Central memory CD8-positive, alpha-beta T cell (primary cell): ENCODE results near the gene NEK5.

Experiments used
- ATAC-seq: fragments of 150-1000 bp; cut with Tn5 transposase; replicated peaks from 2 replicates; pipeline ENCODE4 v1.10.0; 2022; ENCODE audit warnings: mild to moderate bottlenecking, moderate FRiP score, moderate number of reproducible peaks; ENCODE audit not compliant: poor library complexity, severe bottlenecking; ENCODE audit errors: extremely low read depth
- DNase-seq, 2 donors: peaks; one replicate each; pipeline ENCODE4 v3.0.0; 2021; ENCODE audit warnings: low spot score in 2 of 2
- H3K27ac Mint-ChIP-seq: one replicate; pipeline ENCODE4 v1.8.0; 2022; ENCODE audit warnings: low read depth, mild to moderate bottlenecking, moderate library complexity, mixed read lengths
- H3K27me3 Mint-ChIP-seq: one replicate; pipeline ENCODE4 v1.8.0; 2022; ENCODE audit warnings: mixed read lengths
- H3K36me3 Mint-ChIP-seq: one replicate; pipeline ENCODE4 v1.8.0; 2022; ENCODE audit warnings: mild to moderate bottlenecking, moderate library complexity, mixed read lengths; ENCODE audit not compliant: insufficient read depth
- H3K4me1 Mint-ChIP-seq: one replicate; pipeline ENCODE4 v1.8.0; 2022; ENCODE audit warnings: mixed read lengths
- H3K4me3 Mint-ChIP-seq: one replicate; pipeline ENCODE4 v1.8.0; 2022; ENCODE audit warnings: mild to moderate bottlenecking, moderate library complexity, mixed read lengths
- H3K9me3 Mint-ChIP-seq: one replicate; pipeline ENCODE4 v1.8.0; 2022; ENCODE audit warnings: mixed read lengths

The NEK5 gene

GRCh38 chr13:52160506-52160905 is 31.6 kb upstream of the NEK5 start:
- no peak for ATAC-seq
- Mint-ChIP-seq H3K36me3 (peaks cover 1% of the 10 kb centered on the region), H3K4me1 (peaks cover 25% of the 10 kb centered on the region), H3K27me3 (no peaks in the 10 kb centered on the region), H3K27ac (no peak overlapping the region), H3K9me3 (no peaks in the 10 kb centered on the region), H3K4me3 (no peak overlapping the region)
- DNase-seq, result no peak

DNA sequence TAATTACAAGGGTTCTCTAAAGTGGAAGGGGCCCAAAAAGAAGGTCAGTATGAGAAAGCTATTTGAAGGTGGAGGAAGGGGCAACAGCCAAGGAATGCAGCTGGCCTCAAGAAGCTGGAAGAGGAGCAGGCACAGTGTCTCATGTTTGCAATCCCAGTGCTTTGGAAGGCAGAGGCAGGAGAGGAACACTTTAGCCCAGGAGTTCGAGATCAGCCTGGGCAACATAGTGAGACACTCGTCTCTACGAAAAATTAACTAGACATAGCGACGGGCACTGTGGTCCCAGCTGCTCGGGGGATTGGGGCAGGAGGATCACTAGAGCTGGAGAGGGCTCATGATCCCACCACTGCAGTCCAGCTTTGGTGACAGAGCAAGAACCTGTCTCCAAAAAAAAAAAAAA is 31.2 kb upstream of the NEK5 start:
- H3K4me3 Mint-ChIP-seq, result peak overlapping the region; percentile 76
- peak overlapping the region; percentile 35 for H3K27ac Mint-ChIP-seq
- H3K9me3 Mint-ChIP-seq, result no peaks in the 10 kb centered on the region
- no peak for ATAC-seq
- no peak for DNase-seq
- peaks cover 25% of the 10 kb centered on the region for H3K4me1 Mint-ChIP-seq
- no peaks in the 10 kb centered on the region for H3K27me3 Mint-ChIP-seq
- peaks cover 1% of the 10 kb centered on the region for H3K36me3 Mint-ChIP-seq

GRCh38 chr13:52159159-52159982 is 30.5 kb upstream of the NEK5 start, which contains the start of gene NEK3:
Gene NEK3 (minus strand): TSS chr13:52159597. CDS start chr13:52156191, 3,406 bp downstream.
- Mint-ChIP-seq H3K36me3 (peaks cover 1% of the 10 kb centered on the region), H3K27me3 (no peaks in the 10 kb centered on the region), H3K9me3 (no peaks in the 10 kb centered on the region), H3K4me1 (peaks cover 25% of the 10 kb centered on the region), H3K27ac (peak within 1 kb of the TSS; percentile 35), H3K4me3 (peak within 1 kb of the TSS; percentile 76)
- ATAC-seq (peak; percentile 67), DNase-seq (peak; percentile 33 to 34)

DNA sequence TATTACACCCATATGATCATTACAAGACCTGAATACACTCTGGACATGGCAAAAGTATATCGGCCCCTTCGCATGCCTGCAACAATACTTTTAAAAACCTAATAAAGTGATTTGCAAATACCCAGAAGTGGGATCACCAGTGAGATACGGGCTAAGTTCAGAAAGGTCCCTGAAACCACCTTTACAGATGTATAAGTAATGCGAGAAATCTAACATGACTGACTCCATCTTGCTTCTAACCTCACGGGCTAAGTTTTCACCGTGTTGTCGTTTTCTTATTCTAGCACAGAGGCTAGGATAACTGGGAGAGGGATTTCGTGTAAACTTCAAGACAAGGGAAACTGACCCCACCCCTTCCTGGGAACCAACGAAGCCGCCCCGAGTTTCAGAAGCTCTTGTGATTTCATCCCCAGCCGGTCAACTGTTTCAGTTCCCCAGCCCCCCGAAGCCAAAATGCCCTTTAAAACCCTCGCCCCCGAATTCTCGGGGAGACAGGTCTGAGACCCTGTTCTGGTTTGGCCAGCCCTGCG is 29.8 kb upstream of the NEK5 start:
- ATAC-seq, result peak; percentile 11
- H3K27ac Mint-ChIP-seq, result no peak overlapping the region
- H3K36me3 Mint-ChIP-seq, result peaks cover 1% of the 10 kb centered on the region
- no peaks in the 10 kb centered on the region for H3K9me3 Mint-ChIP-seq
- no peak for DNase-seq
- H3K27me3 Mint-ChIP-seq, result no peaks in the 10 kb centered on the region
- peak overlapping the region; percentile 76 for H3K4me3 Mint-ChIP-seq
- H3K4me1 Mint-ChIP-seq, result peaks cover 25% of the 10 kb centered on the region

DNA sequence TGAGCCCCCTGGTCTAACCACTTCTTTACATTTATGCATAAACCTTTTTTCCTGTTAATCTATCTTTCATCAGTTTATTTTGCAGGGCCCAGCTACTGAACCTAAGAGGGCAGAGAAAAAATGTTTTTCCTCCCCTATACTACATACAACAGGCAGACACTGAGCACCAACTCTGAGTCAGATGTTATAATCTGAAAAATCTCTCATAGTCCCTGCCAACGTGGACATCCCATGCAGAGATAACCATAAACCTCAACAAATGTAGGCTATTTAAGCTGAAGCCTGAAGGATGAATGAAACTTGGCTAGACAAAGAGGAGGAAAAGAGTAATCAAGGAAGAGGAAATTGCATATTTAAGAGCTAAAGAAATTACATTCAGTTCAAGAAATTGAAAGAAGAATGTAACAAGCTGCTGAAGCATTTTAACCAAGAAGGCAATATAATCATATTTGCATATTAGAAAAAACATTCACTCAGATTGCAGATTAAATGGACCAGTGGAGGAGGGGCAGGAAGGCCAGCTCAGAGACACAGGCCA is 27.9 kb upstream of the NEK5 start:
- DNase-seq, result no peak
- Mint-ChIP-seq H3K27me3 (no peaks in the 10 kb centered on the region), H3K4me1 (peaks cover 25% of the 10 kb centered on the region), H3K27ac (peak overlapping the region; percentile 0), H3K36me3 (no peaks in the 10 kb centered on the region), H3K9me3 (no peaks in the 10 kb centered on the region), H3K4me3 (no peak overlapping the region)
- no peak for ATAC-seq

DNA sequence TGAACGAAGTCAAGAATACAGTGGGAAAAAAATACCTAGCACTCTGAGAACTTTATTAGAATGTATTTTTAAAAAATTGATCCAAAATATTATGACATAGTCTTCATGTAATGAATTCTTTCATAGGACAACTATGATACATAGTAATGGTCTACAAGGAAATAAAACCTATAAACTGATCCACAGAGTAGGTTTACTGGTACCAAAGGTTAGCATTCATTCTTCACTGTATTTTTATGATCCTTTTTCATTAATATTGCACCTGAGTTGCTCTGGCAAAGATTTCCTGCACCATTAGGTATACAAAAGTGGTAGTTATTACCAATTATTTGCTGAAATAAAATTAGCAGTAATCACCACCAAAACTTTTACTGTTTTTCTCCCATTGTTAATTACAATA is 26.3 kb upstream of the NEK5 start:
- H3K9me3 Mint-ChIP-seq, result no peaks in the 10 kb centered on the region
- H3K36me3 Mint-ChIP-seq, result no peaks in the 10 kb centered on the region
- H3K27me3 Mint-ChIP-seq, result no peaks in the 10 kb centered on the region
- no peak overlapping the region for H3K27ac Mint-ChIP-seq
- DNase-seq, result no peak
- ATAC-seq, result no peak
- H3K4me3 Mint-ChIP-seq, result no peak overlapping the region
- peaks cover 25% of the 10 kb centered on the region for H3K4me1 Mint-ChIP-seq

GRCh38 chr13:52147225-52147624 is 18.4 kb upstream of the NEK5 start:
- no peak overlapping the region for H3K27ac Mint-ChIP-seq
- H3K4me1 Mint-ChIP-seq, result no peaks in the 10 kb centered on the region
- no peak for DNase-seq
- no peak overlapping the region for H3K4me3 Mint-ChIP-seq
- ATAC-seq, result no peak
- no peaks in the 10 kb centered on the region for H3K9me3 Mint-ChIP-seq
- no peaks in the 10 kb centered on the region for H3K27me3 Mint-ChIP-seq
- peaks cover 3% of the 10 kb centered on the region for H3K36me3 Mint-ChIP-seq

DNA sequence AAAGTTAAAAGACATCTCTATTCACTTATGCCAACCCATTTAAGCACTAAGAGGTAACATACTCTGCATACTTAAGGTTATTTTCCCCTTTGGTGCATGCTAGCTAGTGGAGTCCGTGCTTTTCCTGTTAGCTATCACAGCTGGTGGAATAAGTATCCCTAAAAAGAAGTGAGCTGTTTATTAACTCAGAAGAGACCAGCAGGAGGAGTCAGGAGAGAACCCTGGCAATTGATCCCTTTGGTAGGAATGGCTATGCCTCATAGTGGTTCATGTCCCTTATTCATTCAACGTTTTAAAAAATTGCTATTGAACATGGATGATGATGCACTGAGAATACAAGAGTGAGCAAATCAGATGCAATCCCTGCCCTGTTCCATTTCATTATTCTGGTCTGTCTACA is 12.4 kb upstream of the NEK5 start:
- H3K27ac Mint-ChIP-seq, result no peak overlapping the region

GRCh38 chr13:52137489-52137888 is 8.6 kb upstream of the NEK5 start:
- no peak for DNase-seq
- H3K36me3 Mint-ChIP-seq, result peaks cover 5% of the 10 kb centered on the region
- H3K9me3 Mint-ChIP-seq, result no peaks in the 10 kb centered on the region
- H3K27ac Mint-ChIP-seq, result no peak overlapping the region
- no peak for ATAC-seq
- no peaks in the 10 kb centered on the region for H3K27me3 Mint-ChIP-seq
- H3K4me3 Mint-ChIP-seq, result no peak overlapping the region
- no peaks in the 10 kb centered on the region for H3K4me1 Mint-ChIP-seq

More for the DNA sequence above, 12.4 kb upstream of the NEK5 start:
- peaks cover 4% of the 10 kb centered on the region for H3K36me3 Mint-ChIP-seq
- H3K4me1 Mint-ChIP-seq, result no peaks in the 10 kb centered on the region
- H3K4me3 Mint-ChIP-seq, result no peak overlapping the region
- DNase-seq (no peak), ATAC-seq (no peak)
- H3K27me3 Mint-ChIP-seq, result no peaks in the 10 kb centered on the region
- H3K9me3 Mint-ChIP-seq, result no peaks in the 10 kb centered on the region

GRCh38 chr13:52136763-52137162 is 7.9 kb upstream of the NEK5 start:
- H3K27ac Mint-ChIP-seq, result no peak overlapping the region
- H3K4me3 Mint-ChIP-seq, result no peak overlapping the region
- H3K36me3 Mint-ChIP-seq, result peaks cover 5% of the 10 kb centered on the region
- H3K9me3 Mint-ChIP-seq, result no peaks in the 10 kb centered on the region
- DNase-seq (no peak), ATAC-seq (no peak)
- H3K4me1 Mint-ChIP-seq, result no peaks in the 10 kb centered on the region
- H3K27me3 Mint-ChIP-seq, result no peaks in the 10 kb centered on the region

DNA sequence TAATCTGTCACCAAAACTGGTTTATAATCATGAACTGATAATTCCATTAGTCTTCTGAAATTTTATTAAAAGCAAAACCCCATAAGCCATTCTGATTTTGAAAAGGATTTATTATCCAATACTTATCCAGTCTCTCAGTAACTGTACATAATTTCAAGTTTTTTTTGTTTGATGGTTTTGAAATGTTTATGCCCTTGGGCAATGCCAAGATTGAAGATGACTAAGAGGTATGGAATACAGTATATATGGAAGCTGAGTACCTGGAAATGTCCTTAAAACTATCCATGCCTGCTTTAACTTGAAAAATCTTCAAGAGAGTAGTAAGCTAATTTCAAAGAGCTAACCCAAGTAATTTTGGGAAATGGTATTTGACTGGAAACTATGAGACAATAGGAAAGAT is 1.8 kb upstream of the NEK5 start:
- Mint-ChIP-seq H3K36me3 (peaks cover 4% of the 10 kb centered on the region), H3K27me3 (peaks cover 22% of the 10 kb centered on the region), H3K9me3 (no peaks in the 10 kb centered on the region), H3K4me1 (peaks cover 10% of the 10 kb centered on the region), H3K4me3 (no peak overlapping the region), H3K27ac (no peak overlapping the region)
- ATAC-seq (no peak), DNase-seq (no peak)

- Mint-ChIP-seq H3K27me3 (peaks cover 22% of the 10 kb centered on the region), H3K27ac (no peak overlapping the region), H3K36me3 (peaks cover 4% of the 10 kb centered on the region), H3K4me3 (peak overlapping the region; percentile 75), H3K4me1 (peaks cover 10% of the 10 kb centered on the region), H3K9me3 (no peaks in the 10 kb centered on the region)
- DNase-seq (peak; percentile 29 to 33), ATAC-seq (no peak)
Measured at GRCh38 chr13:52127783-52128702, 830 bp downstream of the NEK5 start.
